LNCAP (cell line): ENCODE results near the gene CAMK2D.

ENCODE experiments used
- CTCF ChIP-seq: fragments of 450-650 bp; IDR thresholded peaks from 2 replicates; pipeline ENCODE4 v1.5.1; 2017; ENCODE audit warnings: mild to moderate bottlenecking

Gene CAMK2D

GRCh38 chr4:113621633-113622032 lies 139.9 kb downstream of the CAMK2D start:
- no peak for TF ChIP-seq CTCF

- TF ChIP-seq CTCF = no peak
These were observed 141.5 kb downstream of the CAMK2D start for GRCh38 chr4:113620032-113620431.

GRCh38 chr4:113619526-113619925 lies 142.0 kb downstream of the CAMK2D start:
- no peak for TF ChIP-seq CTCF

- TF ChIP-seq CTCF = no peak
These were observed 143.3 kb downstream of the CAMK2D start for GRCh38 chr4:113618205-113618604.

GRCh38 chr4:113617195-113617594 lies 144.3 kb downstream of the CAMK2D start:
- TF ChIP-seq CTCF = no peak

GRCh38 chr4:113616443-113616842 lies 145.1 kb downstream of the CAMK2D start:
- no peak for TF ChIP-seq CTCF

- TF ChIP-seq CTCF = no peak
These were observed 147.1 kb downstream of the CAMK2D start for GRCh38 chr4:113614414-113614813.

GRCh38 chr4:113613503-113613902 lies 148.0 kb downstream of the CAMK2D start:
- TF ChIP-seq CTCF = no peak
